GM13977 (cell line): ENCODE data around the gene BMPER.
A peak's percentile ranks its signal among the peaks of the same experiment; 100 is the strongest.

Experiments used
- DNase-seq: peaks from one replicate; pipeline ENCODE4 v3.0.0; 2012; ENCODE audit warnings: low spot score
- in situ Hi-C: fragments of 300-500 bp; cut with MboI; formaldehyde crosslinking; loops from one replicate; pipeline ENCODE4 v1.12.0; 2022; ENCODE audit warnings: low sequenced_read_pairs, low pct_unique_long_range_greater_than_20kb, mixed read lengths, inconsistent platforms; ENCODE audit not compliant: unreplicated experiment
- TF ChIP-seq, protein P1 (sequence below): IDR thresholded peaks from 2 replicates; pipeline ENCODE4 v1.5.1; 2012; ENCODE audit warnings: mild to moderate bottlenecking, control low read depth; ENCODE audit not compliant: insufficient read depth; ENCODE audit errors: extremely low read depth, missing control alignments

BMPER gene

DNA sequence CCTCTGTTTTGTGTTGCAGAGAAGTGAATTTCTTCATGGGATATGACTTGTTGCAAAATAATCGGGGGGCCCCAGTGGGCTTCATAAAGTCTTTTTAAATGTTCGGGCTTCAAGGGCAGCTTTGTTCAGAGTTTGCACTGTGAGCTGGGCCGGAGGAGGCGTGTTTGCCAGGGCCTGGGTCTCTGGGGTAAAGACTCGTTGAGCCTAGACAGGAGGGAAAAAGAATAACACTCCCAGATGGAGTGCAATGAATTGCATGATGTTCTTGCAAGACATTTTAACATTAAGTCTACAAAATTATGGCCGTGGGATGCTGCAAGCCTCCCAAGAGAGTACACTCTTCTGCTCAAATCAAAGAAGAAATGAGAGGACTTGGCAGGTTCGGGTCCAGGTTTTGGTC is 23.6 kb downstream of the BMPER start:
- in situ Hi-C loops = no loop called here
- no peak for DNase-seq
- TF ChIP-seq, protein P1, sequence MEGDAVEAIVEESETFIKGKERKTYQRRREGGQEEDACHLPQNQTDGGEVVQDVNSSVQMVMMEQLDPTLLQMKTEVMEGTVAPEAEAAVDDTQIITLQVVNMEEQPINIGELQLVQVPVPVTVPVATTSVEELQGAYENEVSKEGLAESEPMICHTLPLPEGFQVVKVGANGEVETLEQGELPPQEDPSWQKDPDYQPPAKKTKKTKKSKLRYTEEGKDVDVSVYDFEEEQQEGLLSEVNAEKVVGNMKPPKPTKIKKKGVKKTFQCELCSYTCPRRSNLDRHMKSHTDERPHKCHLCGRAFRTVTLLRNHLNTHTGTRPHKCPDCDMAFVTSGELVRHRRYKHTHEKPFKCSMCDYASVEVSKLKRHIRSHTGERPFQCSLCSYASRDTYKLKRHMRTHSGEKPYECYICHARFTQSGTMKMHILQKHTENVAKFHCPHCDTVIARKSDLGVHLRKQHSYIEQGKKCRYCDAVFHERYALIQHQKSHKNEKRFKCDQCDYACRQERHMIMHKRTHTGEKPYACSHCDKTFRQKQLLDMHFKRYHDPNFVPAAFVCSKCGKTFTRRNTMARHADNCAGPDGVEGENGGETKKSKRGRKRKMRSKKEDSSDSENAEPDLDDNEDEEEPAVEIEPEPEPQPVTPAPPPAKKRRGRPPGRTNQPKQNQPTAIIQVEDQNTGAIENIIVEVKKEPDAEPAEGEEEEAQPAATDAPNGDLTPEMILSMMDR = no peak

DNA sequence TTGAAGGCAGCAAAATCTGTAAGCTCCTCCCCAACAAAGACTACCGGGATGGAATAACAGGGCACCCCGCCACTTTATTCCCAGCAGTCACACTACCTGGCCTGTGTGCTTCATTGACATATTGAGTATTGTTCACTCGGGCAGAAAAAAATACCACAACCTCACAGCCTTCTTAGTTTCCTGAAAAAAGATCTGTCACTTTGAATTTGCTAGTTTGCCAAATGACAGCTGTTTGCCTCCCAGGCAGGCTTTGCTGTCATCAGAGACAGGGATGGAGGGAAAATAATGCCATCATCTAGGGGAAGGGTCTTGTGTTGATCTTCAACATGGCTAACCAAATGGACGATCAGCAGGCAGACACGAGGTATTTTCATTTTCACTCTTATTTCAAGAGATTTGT is 26.9 kb downstream of the BMPER start:
- TF ChIP-seq, protein P1 = no peak
- in situ Hi-C loops = no loop called here
- DNase-seq = no peak

DNA sequence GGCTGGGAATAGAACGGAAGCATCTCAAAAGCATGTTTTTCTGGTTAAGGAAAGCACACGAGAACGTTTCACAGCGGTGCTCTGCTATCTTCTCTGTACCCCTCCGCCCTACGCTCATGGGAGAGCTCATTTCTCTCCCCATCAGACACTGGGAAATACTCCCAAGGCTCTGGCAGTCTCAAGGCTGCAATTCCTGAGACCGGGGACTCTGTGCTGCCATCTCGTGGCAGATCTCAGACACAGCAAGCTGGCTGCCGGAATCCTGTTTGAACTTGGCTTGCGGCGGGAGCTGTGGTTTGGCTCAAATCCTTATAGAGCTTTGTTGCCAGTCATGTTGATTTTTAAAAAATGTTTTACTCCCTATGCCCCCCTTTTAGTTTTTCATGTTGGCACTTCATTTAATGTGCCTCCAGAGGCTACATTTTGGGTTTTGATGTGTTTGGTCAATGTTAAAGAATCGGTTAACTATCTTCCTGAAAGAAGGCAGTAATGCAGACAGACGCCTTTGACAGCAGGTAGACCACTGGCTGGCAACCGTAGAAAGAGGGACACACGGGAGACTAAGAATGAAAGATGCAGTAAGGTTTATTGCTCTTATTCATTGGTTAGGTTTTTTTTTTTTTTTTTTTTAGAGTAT is 27.6 kb downstream of the BMPER start:
- in situ Hi-C loops = no loop called here
- peak; percentile 51 for DNase-seq
- TF ChIP-seq, protein P1 = peak; percentile 95

DNA sequence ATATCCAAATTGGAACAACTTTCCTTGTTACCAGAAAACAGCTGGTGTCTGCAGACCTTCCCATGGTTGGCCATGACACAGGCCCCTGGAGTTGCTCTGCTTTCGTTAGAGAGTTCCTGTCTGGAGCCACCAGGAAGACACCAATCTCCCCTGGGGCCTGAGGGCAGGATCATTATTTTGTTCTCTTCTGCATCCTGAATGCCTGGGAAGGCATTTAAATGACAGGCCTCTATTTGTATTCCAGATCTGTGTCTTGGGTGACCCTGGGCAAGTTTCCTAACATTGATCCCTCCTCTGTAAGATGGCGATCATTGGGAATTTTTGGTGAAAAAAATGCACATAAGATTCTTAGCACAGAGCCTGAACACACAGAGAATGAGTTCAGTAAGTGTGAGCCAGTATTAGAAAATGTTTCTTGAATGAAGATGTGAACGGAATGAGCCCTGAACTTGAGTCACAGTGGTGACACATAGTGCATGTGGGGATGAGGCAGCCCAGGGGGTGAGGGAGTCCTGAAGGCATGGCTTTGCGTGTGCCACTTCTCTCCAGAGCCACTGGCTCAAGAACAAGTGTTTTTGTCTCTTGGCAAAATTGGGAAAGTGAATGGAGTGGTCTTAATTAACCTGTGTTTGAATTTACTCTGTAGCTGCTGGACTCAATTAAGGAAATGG is 28.4 kb downstream of the BMPER start:
- DNase-seq = no peak
- in situ Hi-C loops = no loop called here

DNA sequence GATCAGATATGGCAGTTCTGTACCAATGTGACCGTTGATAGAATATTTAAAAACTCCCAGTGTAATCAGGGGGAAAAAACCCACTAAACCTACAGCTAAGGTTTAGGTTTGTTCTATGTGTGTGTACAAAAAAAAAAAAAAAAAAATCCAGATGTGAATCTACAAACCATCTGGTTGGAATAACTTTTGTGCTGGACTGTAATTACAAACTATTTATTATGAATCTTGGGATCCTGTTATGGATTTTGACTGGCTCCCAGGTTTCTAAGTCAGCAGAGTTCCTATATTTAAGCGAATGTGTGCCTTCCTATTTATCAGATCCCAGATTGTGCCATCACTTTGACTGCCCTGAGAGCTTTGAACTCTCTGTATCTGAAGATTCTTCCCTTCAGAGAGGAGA is 29.1 kb downstream of the BMPER start:
- no peak for DNase-seq
- TF ChIP-seq, protein P1 = no peak
- in situ Hi-C loops = no loop called here

More for the DNA sequence above, 28.4 kb downstream of the BMPER start:
- TF ChIP-seq, protein P1 = no peak

DNA sequence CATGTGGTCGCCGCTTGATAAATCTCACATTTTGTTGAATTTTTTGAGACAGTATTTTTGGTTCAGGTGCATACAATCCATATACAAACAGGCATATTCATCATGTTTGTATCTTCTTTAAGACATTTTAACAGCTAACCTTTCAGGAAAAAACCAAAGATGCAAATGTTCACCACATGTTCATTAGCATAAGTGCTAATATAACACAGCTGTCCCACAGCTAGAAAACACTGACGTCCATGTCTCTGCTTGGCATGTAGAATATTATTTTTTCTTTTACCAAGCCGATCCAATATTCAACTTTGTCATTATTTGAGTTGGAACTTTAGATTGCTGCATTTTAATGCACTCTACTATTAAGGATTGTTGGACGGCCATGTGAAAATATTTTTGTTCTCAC is 31.2 kb downstream of the BMPER start:
- TF ChIP-seq, protein P1 = no peak
- in situ Hi-C loops = no loop called here
- DNase-seq = no peak

DNA sequence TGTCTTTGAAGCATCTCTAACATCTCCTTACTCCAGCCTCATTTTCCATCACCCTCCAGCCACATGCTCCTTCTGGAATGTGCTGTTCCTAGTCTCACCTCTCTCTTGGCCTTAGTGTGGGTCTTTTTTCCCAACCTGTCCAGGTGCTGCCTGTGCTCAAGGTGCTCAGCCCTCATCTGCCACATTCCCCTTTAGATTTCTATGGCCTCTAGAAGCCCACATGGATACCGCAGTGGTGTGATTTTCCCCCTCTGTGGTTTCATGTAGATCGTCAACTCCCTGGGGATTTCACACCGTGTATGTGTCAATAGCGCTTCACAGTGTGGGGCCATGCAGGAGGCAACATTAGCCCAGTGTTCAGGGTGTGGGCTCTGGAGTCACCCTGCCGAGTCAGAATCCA is 32.5 kb downstream of the BMPER start:
- DNase-seq = no peak
- TF ChIP-seq, protein P1 = no peak
- in situ Hi-C loops = no loop called here
